ENCODE measurements around the gene TNFRSF21. TPM values are rescaled to one million over a fixed set of nuclear protein-coding genes. Genes with fewer than 3 reads are reported as not detected.

Gene TNFRSF21
- total and polyA plus RNA-seq, 10 of the 15 experiments (the other 5 are each of a cell fraction or from before 2014, with no cell fraction given) = 0.09 to 1.0 (median 0.27) TPM

DNA sequence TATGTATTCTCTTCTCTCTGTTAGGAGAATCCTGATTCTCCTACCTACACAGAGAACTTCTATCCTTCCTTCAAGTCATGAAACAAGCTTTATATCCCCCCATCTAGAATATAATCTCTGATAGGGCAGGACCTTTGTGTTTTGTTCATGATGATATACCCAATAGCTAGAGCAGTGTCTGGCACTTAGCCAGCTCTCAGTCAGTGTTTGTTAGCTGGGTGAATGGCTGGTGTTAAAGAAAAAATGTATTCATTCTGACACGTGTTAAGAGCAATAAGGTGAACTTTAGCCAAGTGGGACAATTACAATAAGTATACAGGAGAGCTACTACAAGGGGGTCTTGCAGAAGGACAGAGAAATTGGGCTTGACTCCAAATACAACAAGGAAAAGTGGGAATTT lies 34.3 kb upstream of the TNFRSF21 start (continued):
- TF ChIP-seq NBN (IDR thresholded peaks at IDR 0.05) (no peak), JUNB (IDR thresholded peaks at IDR 0.05) (no peak), SP1 (IDR thresholded peaks at IDR 0.05; ENCODE audit: low read depth, low read length) (no peak), HDAC2 (IDR thresholded peaks at IDR 0.05) (no peak)

DNA sequence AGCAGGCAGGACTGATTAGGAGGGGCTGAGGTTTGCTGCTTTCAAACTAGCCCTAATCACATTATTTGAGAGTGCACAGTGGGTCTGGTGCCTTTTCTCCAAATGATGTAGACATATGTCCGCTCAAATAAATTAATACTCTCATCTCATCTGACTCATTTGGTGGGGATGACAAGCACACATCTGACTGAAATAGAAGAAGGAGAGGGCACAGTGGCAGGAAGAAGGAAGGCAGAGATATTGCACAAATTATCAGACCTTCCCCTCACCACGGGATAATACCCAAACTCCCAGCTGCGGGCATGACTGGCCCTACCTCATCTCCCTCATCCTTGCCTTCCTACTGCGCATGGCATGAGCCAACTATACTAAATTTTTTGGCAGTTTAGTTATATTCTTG lies 33.9 kb upstream of the TNFRSF21 start:
- TF ChIP-seq POLR2AphosphoS2 (IDR thresholded peaks at IDR 0.05; ENCODE audit: low read depth, low read length) (no peak), RFX5 (IDR thresholded peaks at IDR 0.05; ENCODE audit: low read depth, low read length) (no peak), MLLT1 (IDR thresholded peaks at IDR 0.05) (no peak), KDM1A (IDR thresholded peaks at IDR 0.05; ENCODE audit: borderline replicate concordance) (no peak)
- Histone ChIP-seq H3K27ac (ENCODE audit: control insufficient read depth, insufficient read depth) (no peak overlapping the region), H3K9me3 (replicated peaks; ENCODE audit: control insufficient read depth, insufficient read depth, low read length) (no peaks in the 10 kb centered on the region), H3K4me3 (no peak overlapping the region), H4K20me1 (ENCODE audit: control insufficient read depth, insufficient read depth) (no peaks in the 10 kb centered on the region), H3K4me1 (ENCODE audit: control insufficient read depth, insufficient read depth, low read length) (no peaks in the 10 kb centered on the region), H3K79me2 (ENCODE audit: control insufficient read depth, insufficient read depth, low read length) (no peaks in the 10 kb centered on the region), H3K9ac (ENCODE audit: control insufficient read depth, insufficient read depth, low read length) (no peak overlapping the region), H3K27me3 (replicated peaks in 1 of 2; ENCODE audit: control insufficient read depth in 2 of 2, insufficient read depth in 2 of 2, low read length in 1 of 2) (0 out of 4 replicates have a peak, but pooled peaks cover 0 to 6% of the 10 kb centered on the region in 2 experiments), H2AFZ (ENCODE audit: control insufficient read depth, low read depth, low read length) (no peak overlapping the region), H3K36me3 (ENCODE audit: control insufficient read depth in 2 of 2, insufficient read depth in 2 of 2, low read length in 1 of 2) (no peaks in the 10 kb centered on the region), H3K4me2 (ENCODE audit: control insufficient read depth, insufficient read depth) (no peak overlapping the region)
- ChIA-PET CTCF (no interaction called here), POLR2A (no interaction called here), SMC1A (ENCODE audit: uncharacterized antibody, unreplicated experiment) (interaction anchor here (0.9 kb wide), 1 partner anchor 390 kb away, joined by 3 read pairs; no protein-coding TSS in a partner anchor), RAD21 (ENCODE audit: unreplicated experiment) (no interaction called here)
- no peak for FAIRE-seq
- BruUV-seq (replicated peaks) = no TSS peak
- in situ Hi-C loops (cut with MboI) (no loop called here), intact Hi-C loops (cut with micrococcal nuclease; ENCODE audit: unreplicated experiment) (no loop called here)
- DNase-seq (ENCODE audit: low read depth, low spot score) = no peak
- WGBS (ENCODE audit: insufficient coverage, insufficient replicate concordance, low lambda C conversion rate, missing lambda C conversion rate) = 8% methylated on average over 4 of the region's 4 CpGs
- ATAC-seq = no peak
